Measurements from ENCODE around the gene PLD6. TPM values are rescaled to one million over a fixed set of nuclear protein-coding genes. Genes with fewer than 3 reads are reported as not detected.

Gene PLD6
- total RNA-seq, 1 experiment from 2014 or later: 0.09 TPM

- no peak for TF ChIP-seq CTCF (conservative IDR thresholded peaks at IDR 0.05)
- Mint-ChIP-seq H3K4me1 (peaks cover 7 to 14% of the 10 kb centered on the region in 2 experiments; a peak in 3 of 4 replicates), H3K27ac (peak overlapping the region in 1 of 3 experiments; percentile 24; a peak in 1 of 7 replicates), H3K36me3 (ENCODE audit: insufficient read depth in 1 of 3, low read depth in 3 of 3) (peaks cover 5 to 18% (median 10%) of the 10 kb centered on the region in 3 experiments; a peak in 5 of 7 replicates), H3K9me3 (no peaks in the 10 kb centered on the region), H3K27me3 (ENCODE audit: low read depth) (no peaks in the 10 kb centered on the region), H3K4me3 (no peak overlapping the region)
- no peak overlapping the region for H4K91ac ChIP-seq (ENCODE audit: insufficient read length, low read depth, low read length)
- no CpG with 5 or more reads among the region's 10 CpGs for WGBS (ENCODE audit: extremely low coverage, insufficient read length, low lambda C conversion rate)
- H2AFZ ChIP-seq (ENCODE audit: low read length): no peak overlapping the region
- H4K8ac ChIP-seq (replicated peaks; ENCODE audit: insufficient read length, low read depth, low read length): no peak overlapping the region
- H3K79me1 ChIP-seq (ENCODE audit: insufficient read depth, low read depth, low read length, poor library complexity, severe bottlenecking): no peaks in the 10 kb centered on the region
- no peaks in the 10 kb centered on the region for H3K27me3 ChIP-seq (ENCODE audit: insufficient read depth, low read length)
- H2BK5ac ChIP-seq (ENCODE audit: insufficient read length, low read length): no peak overlapping the region
- H3K56ac ChIP-seq (ENCODE audit: insufficient read length, low read depth, low read length): no peak overlapping the region
- no peak overlapping the region for H4K5ac ChIP-seq (ENCODE audit: insufficient read length, low read depth, low read length)
- H3T11ph ChIP-seq (ENCODE audit: low read length): no peak overlapping the region
- no peak overlapping the region for H3K18ac ChIP-seq (ENCODE audit: insufficient read length, low read depth, low read length)
- no peak overlapping the region for H3K4ac ChIP-seq (ENCODE audit: low read depth, low read length)
- no peak overlapping the region for H3K14ac ChIP-seq (ENCODE audit: insufficient read depth, low read length)
- no peaks in the 10 kb centered on the region for H4K20me1 ChIP-seq (ENCODE audit: control insufficient read depth, insufficient read depth, insufficient read length)
- H3K79me2 ChIP-seq (ENCODE audit: insufficient read depth, low read length): no peaks in the 10 kb centered on the region
- H2BK20ac ChIP-seq (ENCODE audit: low read depth, low read length, poor library complexity, severe bottlenecking): no peak overlapping the region
- H3K9me3 ChIP-seq (ENCODE audit: control insufficient read depth, low read depth, low read length): no peaks in the 10 kb centered on the region
- H2AK5ac ChIP-seq (ENCODE audit: insufficient read length, low read length): no peak overlapping the region
- H3K4me1 ChIP-seq (ENCODE audit: insufficient read depth, low read length): no peaks in the 10 kb centered on the region
- H3K4me2 ChIP-seq (ENCODE audit: insufficient read depth, insufficient read length, low read length): no peak overlapping the region
- H2BK15ac ChIP-seq (ENCODE audit: low read depth, low read length): no peak overlapping the region
- no peak overlapping the region for H2BK12ac ChIP-seq (ENCODE audit: insufficient read length, low read depth, low read length)
- no peak overlapping the region for H3K27ac ChIP-seq (ENCODE audit: insufficient read length, low read depth, low read length)
- DNase-seq: no peak
- no peaks in the 10 kb centered on the region for H3K23me2 ChIP-seq (ENCODE audit: insufficient read length, low read depth, low read length, poor library complexity, severe bottlenecking)
- no peak overlapping the region for H3K23ac ChIP-seq (ENCODE audit: insufficient read length, low read depth, low read length)
- no peak overlapping the region for H2BK120ac ChIP-seq (ENCODE audit: low read depth, low read length, poor library complexity, severe bottlenecking)
- no peak overlapping the region for H3K9ac ChIP-seq (ENCODE audit: extremely low read depth, insufficient read length, low read length)
These were observed 35.5 kb upstream of the PLD6 start for GRCh38 chr17:17241656-17242055.

Data from H9 (cell line).